Effector CD4-positive, alpha-beta T cell (primary cell): ENCODE results near the gene PTPRG.

ENCODE experiments used
- DNase-seq: peaks from one replicate; pipeline ENCODE4 v3.0.0-alpha.2; 2020

PTPRG gene

GRCh38 chr3:62131620-62132019, 570.2 kb downstream of the PTPRG start:
- no peak for DNase-seq

GRCh38 chr3:62132027-62132602, 570.7 kb downstream of the PTPRG start:
- no peak for DNase-seq

GRCh38 chr3:62133015-62133414, 571.6 kb downstream of the PTPRG start:
- DNase-seq, result no peak

- no peak for DNase-seq
Measured at GRCh38 chr3:62134061-62134496, 572.7 kb downstream of the PTPRG start.

GRCh38 chr3:62135741-62136140, 574.4 kb downstream of the PTPRG start:
- DNase-seq, result no peak

- no peak for DNase-seq
Measured at GRCh38 chr3:62139957-62140356, 578.6 kb downstream of the PTPRG start.

GRCh38 chr3:62142331-62143085, 581.1 kb downstream of the PTPRG start:
- no peak for DNase-seq

- no peak for DNase-seq
Measured at GRCh38 chr3:62143843-62144450, 582.6 kb downstream of the PTPRG start.

- no peak for DNase-seq
Measured at GRCh38 chr3:62144482-62144881, 583.1 kb downstream of the PTPRG start.

- DNase-seq, result no peak
Measured at GRCh38 chr3:62145086-62145757, 583.9 kb downstream of the PTPRG start.

- no peak for DNase-seq
Measured at GRCh38 chr3:62149539-62149938, 588.2 kb downstream of the PTPRG start.

GRCh38 chr3:62149962-62150361, 588.6 kb downstream of the PTPRG start:
- DNase-seq, result no peak

GRCh38 chr3:62151591-62151990, 590.2 kb downstream of the PTPRG start:
- no peak for DNase-seq

- no peak for DNase-seq
Measured at GRCh38 chr3:62153231-62153630, 591.9 kb downstream of the PTPRG start.

GRCh38 chr3:62154457-62155148, 593.2 kb downstream of the PTPRG start:
- no peak for DNase-seq

GRCh38 chr3:62159056-62159708, 597.8 kb downstream of the PTPRG start:
- no peak for DNase-seq

GRCh38 chr3:62159709-62160092, 598.3 kb downstream of the PTPRG start:
- DNase-seq, result no peak

GRCh38 chr3:62161371-62161770, 600.0 kb downstream of the PTPRG start:
- DNase-seq, result no peak

GRCh38 chr3:62164196-62164595, 602.8 kb downstream of the PTPRG start:
- DNase-seq, result no peak

GRCh38 chr3:62164746-62165145, 603.4 kb downstream of the PTPRG start:
- no peak for DNase-seq

GRCh38 chr3:62167566-62168262, 606.3 kb downstream of the PTPRG start:
- DNase-seq, result no peak

- no peak for DNase-seq
Measured at GRCh38 chr3:62168356-62168755, 607.0 kb downstream of the PTPRG start.
